ENCODE measurements around the gene AHI1.

AHI1 gene

GRCh38 chr6:135281227-135281626, 216.3 kb downstream of the AHI1 start:
- Histone ChIP-seq H2BK120ac (ENCODE audit: low read depth, low read length) (no peak overlapping the region), H3K27ac (ENCODE audit: low read length, poor library complexity, severe bottlenecking) (no peak overlapping the region), H3K27me3 (ENCODE audit: control insufficient read depth in 1 of 2, insufficient read depth in 1 of 2, low read length in 2 of 2) (no peaks in the 10 kb centered on the region), H3K18ac (ENCODE audit: low read depth in 1 of 2, low read length in 2 of 2) (no peak overlapping the region), H3K23ac (ENCODE audit: low read length in 2 of 2) (no peak overlapping the region), H3K14ac (ENCODE audit: low read length in 2 of 2) (no peak overlapping the region), H3K4me2 (ENCODE audit: low read length, poor library complexity, severe bottlenecking) (no peak overlapping the region), H3K4me3 (ENCODE audit: insufficient read depth in 1 of 2, low read depth in 1 of 2, low read length in 2 of 2) (no peak overlapping the region), H2AK5ac (ENCODE audit: low read length, severe bottlenecking) (no peak overlapping the region), H3K9ac (ENCODE audit: low read length) (no peak overlapping the region), H2BK15ac (ENCODE audit: low read depth, poor library complexity, severe bottlenecking) (no peak overlapping the region), H3K79me1 (replicated peaks; ENCODE audit: low read length, poor library complexity, severe bottlenecking) (no peaks in the 10 kb centered on the region), H3K4ac (ENCODE audit: low read depth in 1 of 2, low read length in 2 of 2) (no peak overlapping the region), H2BK5ac (ENCODE audit: low read depth, low read length, poor library complexity, severe bottlenecking) (no peak overlapping the region), H2BK12ac (ENCODE audit: low read length in 2 of 2) (no peak overlapping the region), H3K36me3 (ENCODE audit: control insufficient read depth in 1 of 2, insufficient read depth in 2 of 2, low read depth in 1 of 2, low read length in 2 of 2) (peaks cover 0 to 12% of the 10 kb centered on the region in 2 experiments), H4K8ac (ENCODE audit: low read length) (no peak overlapping the region), H4K91ac (ENCODE audit: low read length) (no peak overlapping the region), H2AFZ (ENCODE audit: low read depth, low read length) (no peak overlapping the region), H3K4me1 (ENCODE audit: control insufficient read depth, insufficient read depth, low read depth, low read length) (no peaks in the 10 kb centered on the region), H3K9me3 (ENCODE audit: control insufficient read depth, low read length) (no peaks in the 10 kb centered on the region)
- DNase-seq: peak; percentile 66
- 100% methylated on average over 2 of the region's 2 CpGs for WGBS

- no peak overlapping the region for H3K4me2 ChIP-seq (ENCODE audit: low read length, poor library complexity, severe bottlenecking)
- peak; percentile 84 for DNase-seq
- H3K23ac ChIP-seq (ENCODE audit: low read length in 2 of 2): no peak overlapping the region
- H3K4me3 ChIP-seq (ENCODE audit: insufficient read depth in 1 of 2, low read depth in 1 of 2, low read length in 2 of 2): no peak overlapping the region
- H3K9ac ChIP-seq (ENCODE audit: low read length): no peak overlapping the region
- H3K27me3 ChIP-seq (ENCODE audit: control insufficient read depth in 1 of 2, insufficient read depth in 1 of 2, low read length in 2 of 2): no peaks in the 10 kb centered on the region
- no peak overlapping the region for H2AK5ac ChIP-seq (ENCODE audit: low read length, severe bottlenecking)
- no peak overlapping the region for H2BK15ac ChIP-seq (ENCODE audit: low read depth, poor library complexity, severe bottlenecking)
- peak overlapping the region; percentile 19 to 25 for H3K4ac ChIP-seq (ENCODE audit: low read depth in 1 of 2, low read length in 2 of 2)
- no peak overlapping the region for H2BK5ac ChIP-seq (ENCODE audit: low read depth, low read length, poor library complexity, severe bottlenecking)
- peak overlapping the region; percentile 54 for H2BK120ac ChIP-seq (ENCODE audit: low read depth, low read length)
- peaks cover 0 to 5% of the 10 kb centered on the region in 2 experiments for H3K36me3 ChIP-seq (ENCODE audit: control insufficient read depth in 1 of 2, insufficient read depth in 2 of 2, low read depth in 1 of 2, low read length in 2 of 2)
- WGBS: 83% methylated on average over 3 of the region's 6 CpGs
- peak overlapping the region; percentile 54 to 92 for H2BK12ac ChIP-seq (ENCODE audit: low read length in 2 of 2)
- H3K79me1 ChIP-seq (replicated peaks; ENCODE audit: low read length, poor library complexity, severe bottlenecking): no peaks in the 10 kb centered on the region
- no peak overlapping the region for H3K27ac ChIP-seq (ENCODE audit: low read length, poor library complexity, severe bottlenecking)
- H2AFZ ChIP-seq (ENCODE audit: low read depth, low read length): no peak overlapping the region
- H3K9me3 ChIP-seq (ENCODE audit: control insufficient read depth, low read length): no peaks in the 10 kb centered on the region
- no peak overlapping the region for H3K14ac ChIP-seq (ENCODE audit: low read length in 2 of 2)
- H4K91ac ChIP-seq (ENCODE audit: low read length): peak overlapping the region; percentile 72
- H3K18ac ChIP-seq (ENCODE audit: low read depth in 1 of 2, low read length in 2 of 2): peak overlapping the region in 1 of 2 experiments; percentile 52
- no peaks in the 10 kb centered on the region for H3K4me1 ChIP-seq (ENCODE audit: control insufficient read depth, insufficient read depth, low read depth, low read length)
- H4K8ac ChIP-seq (ENCODE audit: low read length): no peak overlapping the region
These were observed 217.0 kb downstream of the AHI1 start for GRCh38 chr6:135280375-135281136.

GRCh38 chr6:135277422-135277821, 220.1 kb downstream of the AHI1 start:
- H4K91ac ChIP-seq (ENCODE audit: low read length): no peak overlapping the region
- no peak overlapping the region for H3K4ac ChIP-seq (ENCODE audit: low read depth in 1 of 2, low read length in 2 of 2)
- 100% methylated on average over 5 of the region's 6 CpGs for WGBS

GRCh38 chr6:135274561-135275293, 222.8 kb downstream of the AHI1 start:
- Histone ChIP-seq H2BK5ac (ENCODE audit: low read depth, low read length, poor library complexity, severe bottlenecking) (no peak overlapping the region), H2AFZ (ENCODE audit: low read depth, low read length) (no peak overlapping the region), H3K4me3 (ENCODE audit: insufficient read depth in 1 of 2, low read depth in 1 of 2, low read length in 2 of 2) (no peak overlapping the region), H3K79me1 (replicated peaks; ENCODE audit: low read length, poor library complexity, severe bottlenecking) (no peaks in the 10 kb centered on the region), H3K4ac (ENCODE audit: low read depth in 1 of 2, low read length in 2 of 2) (no peak overlapping the region), H3K18ac (ENCODE audit: low read depth in 1 of 2, low read length in 2 of 2) (no peak overlapping the region), H3K4me2 (ENCODE audit: low read length, poor library complexity, severe bottlenecking) (no peak overlapping the region), H2AK5ac (ENCODE audit: low read length, severe bottlenecking) (no peak overlapping the region), H3K27me3 (ENCODE audit: control insufficient read depth in 1 of 2, insufficient read depth in 1 of 2, low read length in 2 of 2) (peaks cover 0 to 3% of the 10 kb centered on the region in 2 experiments), H3K14ac (ENCODE audit: low read length in 2 of 2) (no peak overlapping the region), H4K91ac (ENCODE audit: low read length) (no peak overlapping the region), H3K9me3 (ENCODE audit: control insufficient read depth, low read length) (no peaks in the 10 kb centered on the region), H3K36me3 (ENCODE audit: control insufficient read depth in 1 of 2, insufficient read depth in 2 of 2, low read depth in 1 of 2, low read length in 2 of 2) (no peaks in the 10 kb centered on the region), H2BK15ac (ENCODE audit: low read depth, poor library complexity, severe bottlenecking) (no peak overlapping the region), H3K4me1 (ENCODE audit: control insufficient read depth, insufficient read depth, low read depth, low read length) (no peaks in the 10 kb centered on the region), H2BK12ac (ENCODE audit: low read length in 2 of 2) (no peak overlapping the region), H2BK120ac (ENCODE audit: low read depth, low read length) (no peak overlapping the region), H3K27ac (ENCODE audit: low read length, poor library complexity, severe bottlenecking) (no peak overlapping the region), H3K9ac (ENCODE audit: low read length) (no peak overlapping the region), H4K8ac (ENCODE audit: low read length) (no peak overlapping the region), H3K23ac (ENCODE audit: low read length in 2 of 2) (no peak overlapping the region)
- peak; percentile 74 for DNase-seq
- 33% methylated on average over 3 of the region's 5 CpGs for WGBS

More at GRCh38 chr6:135277422-135277821, 220.1 kb downstream of the AHI1 start:
- Histone ChIP-seq H3K23ac (ENCODE audit: low read length in 2 of 2) (no peak overlapping the region), H3K14ac (ENCODE audit: low read length in 2 of 2) (no peak overlapping the region), H4K8ac (ENCODE audit: low read length) (no peak overlapping the region), H3K27me3 (ENCODE audit: control insufficient read depth in 1 of 2, insufficient read depth in 1 of 2, low read length in 2 of 2) (no peaks in the 10 kb centered on the region), H2AFZ (ENCODE audit: low read depth, low read length) (no peak overlapping the region), H3K4me2 (ENCODE audit: low read length, poor library complexity, severe bottlenecking) (no peak overlapping the region), H3K4me1 (ENCODE audit: control insufficient read depth, insufficient read depth, low read depth, low read length) (no peaks in the 10 kb centered on the region), H3K9me3 (ENCODE audit: control insufficient read depth, low read length) (no peaks in the 10 kb centered on the region), H3K4me3 (ENCODE audit: insufficient read depth in 1 of 2, low read depth in 1 of 2, low read length in 2 of 2) (no peak overlapping the region), H3K79me1 (replicated peaks; ENCODE audit: low read length, poor library complexity, severe bottlenecking) (no peaks in the 10 kb centered on the region), H3K18ac (ENCODE audit: low read depth in 1 of 2, low read length in 2 of 2) (no peak overlapping the region), H2BK5ac (ENCODE audit: low read depth, low read length, poor library complexity, severe bottlenecking) (no peak overlapping the region), H3K9ac (ENCODE audit: low read length) (no peak overlapping the region), H2BK15ac (ENCODE audit: low read depth, poor library complexity, severe bottlenecking) (no peak overlapping the region), H2BK12ac (ENCODE audit: low read length in 2 of 2) (no peak overlapping the region), H2AK5ac (ENCODE audit: low read length, severe bottlenecking) (no peak overlapping the region), H3K36me3 (ENCODE audit: control insufficient read depth in 1 of 2, insufficient read depth in 2 of 2, low read depth in 1 of 2, low read length in 2 of 2) (no peaks in the 10 kb centered on the region), H2BK120ac (ENCODE audit: low read depth, low read length) (no peak overlapping the region), H3K27ac (ENCODE audit: low read length, poor library complexity, severe bottlenecking) (no peak overlapping the region)
- no peak for DNase-seq

Measured in mesenchymal stem cell (in vitro differentiated cells and primary cell).